ENCODE data around the gene WDR12. TPM values are rescaled to one million over a fixed set of nuclear protein-coding genes. Genes with fewer than 3 reads are reported as not detected.
"Not testable (repeated sequence)": the region's sequence is repeated elsewhere in the genome, so short reads cannot be mapped to it uniquely, and the experiment has no call there.

WDR12 gene
- total RNA-seq (10 to 100 TPM; 39.3 to 69.8 (median 51.3) TPM), polyA plus RNA-seq (10 to 100 TPM; 21.9 to 28.7 (median 23.1) TPM)
- long read RNA-seq, donor 1, full-length matches to known transcripts = 24 of 28 reads
- long read RNA-seq, donor 1, partial matches to known transcripts = 1 of 28 reads
- long read RNA-seq, donor 1, other reads (novel, unspliced or antisense) = 3 of 28 reads
- long read RNA-seq, donor 2, full-length matches to known transcripts = 22 of 28 reads
- long read RNA-seq, donor 2, partial matches to known transcripts = 3 of 28 reads
- long read RNA-seq, donor 2, other reads (novel, unspliced or antisense) = 3 of 28 reads

DNA sequence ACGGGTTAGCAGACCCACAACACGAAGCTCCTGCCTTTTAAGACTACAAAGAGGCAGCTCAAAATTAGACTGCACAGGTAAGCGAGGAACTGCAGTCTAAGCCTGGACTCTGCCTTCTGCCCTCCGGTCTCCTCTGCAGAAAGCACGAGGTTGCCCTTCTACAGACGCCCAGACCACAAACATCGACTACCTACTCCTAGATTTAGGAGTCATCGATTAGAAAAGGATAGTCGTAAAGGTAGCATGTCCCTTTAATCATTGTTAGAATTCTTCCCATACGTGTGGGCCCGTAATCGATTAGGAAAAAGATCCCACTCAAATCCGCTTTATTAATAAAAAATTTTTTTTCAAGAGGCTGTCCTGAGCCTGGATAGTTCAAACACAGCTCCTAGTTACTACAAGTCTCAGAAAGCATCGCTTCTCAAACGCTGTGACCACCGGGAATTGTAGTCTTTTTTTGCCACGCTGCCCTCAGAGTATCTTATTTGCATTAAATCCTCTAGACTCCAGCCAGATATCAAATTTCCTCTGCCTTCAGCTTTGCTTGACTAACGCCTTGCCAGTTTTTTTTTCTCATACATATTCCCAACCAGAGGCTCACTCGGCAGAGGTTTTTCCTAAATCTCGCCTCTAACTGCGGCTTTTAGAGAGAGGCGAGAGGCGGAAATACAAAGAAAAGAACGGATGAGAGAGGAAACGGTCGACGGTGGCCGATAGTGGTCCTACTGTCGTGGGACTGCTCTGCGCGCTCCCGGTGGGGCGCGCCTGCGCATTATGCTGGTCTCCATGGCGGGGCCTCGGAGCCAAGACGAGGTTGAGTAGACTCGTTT, at the start of gene WDR12, which contains the start of gene CARF:
TSS of gene WDR12 (minus strand) at position 162 of the 830 bp plus-strand sequence. CDS start 197 bp downstream, outside the sequence.
TSS of gene CARF (plus strand) at position 764 of the 830 bp plus-strand sequence. CDS start 29,628 bp downstream, outside the sequence.
- Histone ChIP-seq H3K27ac (peak within 1 kb of the TSS; percentile 89), H3K27me3 (ENCODE audit: insufficient read depth in 3 of 3, low read length in 2 of 3) (no peaks in the 10 kb centered on the region), H3K4me1 (peaks cover 23% of the 10 kb centered on the region), H3K36me3 (ENCODE audit: insufficient read depth in 1 of 2, low read depth in 1 of 2) (peaks cover 0 to 10% of the 10 kb centered on the region in 2 donors), H3K4me3 (peak within 1 kb of the TSS; percentile 67), H3K9me3 (no peaks in the 10 kb centered on the region)
- intact Hi-C loops (cut with DNase I) = loop anchor here (2.0 to 5.0 kb wide), 2 partner anchors 279 to 327 kb away; partner anchors contain the start of genes CYP20A1 (in 1 of the 2) and FAM117B (in 1 of the 2)
- WGBS, 3 donors = 0 to 1% (median 0%) methylated on average over 39 of the region's 39 CpGs
- DNase-seq (peak; percentile 94 to 95), ATAC-seq (peak; percentile 97 to 98 (median 97))
- TF ChIP-seq, protein P1, sequence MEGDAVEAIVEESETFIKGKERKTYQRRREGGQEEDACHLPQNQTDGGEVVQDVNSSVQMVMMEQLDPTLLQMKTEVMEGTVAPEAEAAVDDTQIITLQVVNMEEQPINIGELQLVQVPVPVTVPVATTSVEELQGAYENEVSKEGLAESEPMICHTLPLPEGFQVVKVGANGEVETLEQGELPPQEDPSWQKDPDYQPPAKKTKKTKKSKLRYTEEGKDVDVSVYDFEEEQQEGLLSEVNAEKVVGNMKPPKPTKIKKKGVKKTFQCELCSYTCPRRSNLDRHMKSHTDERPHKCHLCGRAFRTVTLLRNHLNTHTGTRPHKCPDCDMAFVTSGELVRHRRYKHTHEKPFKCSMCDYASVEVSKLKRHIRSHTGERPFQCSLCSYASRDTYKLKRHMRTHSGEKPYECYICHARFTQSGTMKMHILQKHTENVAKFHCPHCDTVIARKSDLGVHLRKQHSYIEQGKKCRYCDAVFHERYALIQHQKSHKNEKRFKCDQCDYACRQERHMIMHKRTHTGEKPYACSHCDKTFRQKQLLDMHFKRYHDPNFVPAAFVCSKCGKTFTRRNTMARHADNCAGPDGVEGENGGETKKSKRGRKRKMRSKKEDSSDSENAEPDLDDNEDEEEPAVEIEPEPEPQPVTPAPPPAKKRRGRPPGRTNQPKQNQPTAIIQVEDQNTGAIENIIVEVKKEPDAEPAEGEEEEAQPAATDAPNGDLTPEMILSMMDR (IDR thresholded peaks at IDR 0.05) = no peak

DNA sequence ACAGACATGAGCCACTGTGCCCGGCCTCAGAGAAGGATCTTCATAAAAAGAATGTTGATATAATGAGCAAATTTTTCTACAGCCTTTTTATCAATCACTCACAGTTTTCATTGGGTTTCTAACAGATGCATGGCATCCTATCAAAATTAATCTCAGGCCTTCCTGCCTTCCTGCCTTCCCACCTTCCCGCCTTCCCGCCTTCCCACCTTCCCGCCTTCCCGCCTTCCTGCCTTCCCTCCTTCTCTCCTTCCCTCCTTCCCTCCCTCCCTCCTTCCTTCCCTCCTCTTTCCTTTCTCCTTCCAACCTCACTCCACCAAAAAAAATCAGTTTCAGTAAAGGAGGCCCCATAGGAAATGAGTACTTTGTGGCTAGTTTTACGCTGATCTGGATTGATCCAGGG, 49.1 kb upstream of the WDR12 start:
- no peak for ATAC-seq
- Histone ChIP-seq H3K4me1 (no peaks in the 10 kb centered on the region), H3K27me3 (ENCODE audit: insufficient read depth in 3 of 3, low read length in 2 of 3) (no peaks in the 10 kb centered on the region), H3K36me3 (ENCODE audit: insufficient read depth in 1 of 2, low read depth in 1 of 2) (peaks cover 0 to 66% of the 10 kb centered on the region in 2 donors), H3K4me3 (no peak overlapping the region), H3K9me3 (no peaks in the 10 kb centered on the region), H3K27ac (no peak overlapping the region)
- TF ChIP-seq, protein P1 (IDR thresholded peaks at IDR 0.05) = no peak
- intact Hi-C loops (cut with DNase I) = no loop called here
- no peak for DNase-seq
- WGBS, 3 donors = 96 to 99% (median 98%) methylated on average over 6 of the region's 6 CpGs

DNA sequence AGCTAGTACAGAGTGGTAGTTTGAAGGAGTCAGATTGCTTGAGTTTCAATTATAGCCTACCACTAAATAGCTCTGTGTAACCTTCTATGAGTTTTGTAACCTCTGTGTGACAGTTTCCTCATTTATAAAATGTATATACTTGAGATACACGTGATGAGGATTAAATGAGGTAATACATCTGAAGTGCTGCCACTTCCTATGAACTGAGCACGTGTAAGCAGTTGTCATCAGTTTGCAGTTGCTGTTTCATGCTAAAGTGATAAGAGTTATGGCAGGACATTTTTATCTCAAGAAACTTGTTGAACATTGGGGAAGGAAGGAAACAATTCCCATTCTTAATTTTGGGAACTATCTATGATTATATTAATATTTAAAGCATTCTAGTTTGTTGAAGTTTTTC, 39.1 kb upstream of the WDR12 start:
- no peak for ATAC-seq
- H3K36me3 ChIP-seq (ENCODE audit: insufficient read depth in 1 of 2, low read depth in 1 of 2) = peaks cover 0 to 40% of the 10 kb centered on the region in 2 donors
- peaks cover 17% of the 10 kb centered on the region for H3K9me3 ChIP-seq
- no peak for DNase-seq
- TF ChIP-seq, protein P1 (IDR thresholded peaks at IDR 0.05) = no peak
- 21 to 32% (median 24%) methylated on average over 2 of the region's 2 CpGs for WGBS, 3 donors
- no peaks in the 10 kb centered on the region for H3K4me1 ChIP-seq
- no peak overlapping the region for H3K27ac ChIP-seq
- H3K4me3 ChIP-seq = no peak overlapping the region
- intact Hi-C loops (cut with DNase I) = no loop called here
- H3K27me3 ChIP-seq (ENCODE audit: insufficient read depth in 3 of 3, low read length in 2 of 3) = no peaks in the 10 kb centered on the region

DNA sequence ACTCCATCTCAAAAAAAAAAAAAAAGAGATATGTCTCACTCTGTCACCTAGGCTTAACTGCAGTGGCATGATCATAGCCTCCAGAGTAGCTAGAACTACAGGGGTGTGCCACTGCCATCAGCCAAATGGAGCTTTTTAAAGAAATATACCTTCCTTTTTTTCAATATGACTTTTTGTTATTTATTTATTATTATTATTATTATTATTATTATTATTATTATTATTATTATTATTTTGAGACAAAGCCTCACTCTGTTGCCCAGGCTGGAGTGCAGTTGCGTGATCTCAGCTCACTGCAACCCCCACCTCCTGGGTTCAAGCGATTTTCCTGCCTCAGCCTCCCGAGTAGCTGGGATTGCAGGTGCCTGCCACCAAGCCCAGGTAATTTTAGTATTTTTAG, 37.9 kb upstream of the WDR12 start:
- intact Hi-C loops (cut with DNase I); ATAC-seq; DNase-seq; H3K27ac ChIP-seq; H3K4me3 ChIP-seq; H3K27me3 ChIP-seq (ENCODE audit: insufficient read depth in 3 of 3, low read length in 2 of 3); H3K4me1 ChIP-seq: not testable (repeated sequence)
- 96 to 99% (median 97%) methylated on average over 3 of the region's 3 CpGs for WGBS, 3 donors
- Histone ChIP-seq H3K36me3 (ENCODE audit: insufficient read depth in 1 of 2, low read depth in 1 of 2) (peaks cover 0 to 39% of the 10 kb centered on the region in 2 donors), H3K9me3 (peaks cover 19% of the 10 kb centered on the region)

DNA sequence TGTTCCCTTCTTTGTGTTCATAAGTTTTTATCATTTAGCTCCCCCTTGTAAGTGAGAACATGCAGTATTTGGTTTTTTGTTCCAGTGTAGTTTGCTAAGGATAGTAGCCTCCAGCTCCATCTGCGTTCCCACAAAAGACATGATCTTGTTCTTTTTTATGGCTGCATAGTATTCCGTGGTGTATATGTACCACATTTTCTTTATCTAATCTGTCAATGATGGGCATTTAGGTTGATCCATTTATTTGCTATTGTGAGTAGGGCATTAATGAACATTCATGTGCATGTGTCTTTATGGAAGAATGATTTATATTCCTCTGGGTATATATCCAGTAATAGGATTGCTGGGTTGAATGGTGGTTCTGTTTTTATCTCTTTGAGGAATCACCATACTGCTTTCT, 34.0 kb upstream of the WDR12 start:
- 99 to 100% (median 99%) methylated on average over 2 of the region's 2 CpGs for WGBS, 3 donors
- intact Hi-C loops (cut with DNase I) = no loop called here
- H3K4me3 ChIP-seq = no peak overlapping the region
- H3K4me1 ChIP-seq = no peaks in the 10 kb centered on the region
- TF ChIP-seq, protein P1 (IDR thresholded peaks at IDR 0.05) = no peak
- H3K27ac ChIP-seq = no peak overlapping the region
- H3K27me3 ChIP-seq (ENCODE audit: insufficient read depth in 3 of 3, low read length in 2 of 3) = no peaks in the 10 kb centered on the region
- H3K36me3 ChIP-seq (ENCODE audit: insufficient read depth in 1 of 2, low read depth in 1 of 2) = peaks cover 0 to 38% of the 10 kb centered on the region in 2 donors
- peaks cover 19% of the 10 kb centered on the region for H3K9me3 ChIP-seq
- no peak for DNase-seq
- no peak for ATAC-seq
